OCI-LY7 (cell line): ENCODE data around the gene TAB2. TPM values are rescaled to one million over a fixed set of nuclear protein-coding genes. Genes with fewer than 3 reads are reported as not detected.

ENCODE experiments used
- BruUV-seq: library from RNA; stranded (reverse); fragments of 400-500 nt; replicated peaks from 2 replicates; lab custom pipeline; 2021; lab: Mats Ljungman, UMichigan
- CTCF ChIA-PET: fragments of 300-600 bp; sonication (Branson Sonifier 250); formaldehyde crosslinking; loops from one replicate; lab custom pipeline; 2022; ENCODE audit warnings: antibody characterized with exemption; ENCODE audit not compliant: unreplicated experiment; lab: Charles Lee
- POLR2A ChIA-PET: fragments of 300-600 bp; sonication (Branson Sonifier 250); formaldehyde crosslinking; loops from one replicate; lab custom pipeline; 2022; ENCODE audit warnings: antibody characterized with exemption; lab: Charles Lee
- DNase-seq: peaks from one replicate; pipeline ENCODE4 v3.0.0-alpha.2; 2015; ENCODE audit warnings: low spot score
- H2AFZ ChIP-seq: fragments of 200-600 bp; sonication (generic), shearing (Covaris generic); 2 replicates; pipeline ENCODE4 v1.6.1; 2014; ENCODE audit warnings: mild to moderate bottlenecking, antibody characterized with exemption, low read length, moderate library complexity
- H3K27ac ChIP-seq: fragments of 200-600 bp; sonication (generic); 2 replicates; pipeline ENCODE4 v1.5.1; 2014; ENCODE audit warnings: mixed run types, low read depth, mild to moderate bottlenecking, moderate library complexity, low read length, inconsistent platforms; ENCODE audit not compliant: poor library complexity, severe bottlenecking
- H3K36me3 ChIP-seq: fragments of 200-600 bp; sonication (generic); 2 replicates; pipeline ENCODE4 v1.6.1; 2014; ENCODE audit warnings: mild to moderate bottlenecking, antibody characterized with exemption, low read length, moderate library complexity, mixed read lengths; ENCODE audit not compliant: insufficient read depth
- H3K4me1 ChIP-seq: fragments of 200-600 bp; sonication (generic); 2 replicates; pipeline ENCODE4 v1.5.1; 2014; ENCODE audit warnings: mild to moderate bottlenecking, low read length; ENCODE audit not compliant: insufficient read depth, poor library complexity, severe bottlenecking
- H3K4me2 ChIP-seq: fragments of 200-600 bp; sonication (generic); 2 replicates; pipeline ENCODE4 v1.6.1; 2014; ENCODE audit warnings: mild to moderate bottlenecking, low read length
- H3K4me3 ChIP-seq: fragments of 200-600 bp; sonication (generic); 2 replicates; pipeline ENCODE4 v1.5.1; 2014; ENCODE audit warnings: mild to moderate bottlenecking, low read depth, low read length; ENCODE audit not compliant: poor library complexity, severe bottlenecking
- H3K79me2 ChIP-seq: fragments of 200-600 bp; sonication (generic); 2 replicates; pipeline ENCODE4 v1.6.1; 2016; ENCODE audit warnings: low read depth, mild to moderate bottlenecking, low read length, moderate library complexity, mixed read lengths; ENCODE audit not compliant: insufficient read depth
- H3K9me2 ChIP-seq: fragments of 200-600 bp; sonication (generic); 2 replicates; pipeline ENCODE4 v1.6.1; 2016; ENCODE audit warnings: mild to moderate bottlenecking, low read length, mixed read lengths; ENCODE audit not compliant: insufficient read depth
- H3K9me3 ChIP-seq: fragments of 200-600 bp; sonication (generic); 2 replicates; pipeline ENCODE4 v1.6.1; 2014; ENCODE audit warnings: mild to moderate bottlenecking, mixed run types, low read length, mixed read lengths
- H4K20me1 ChIP-seq: fragments of 200-600 bp; sonication (generic); 2 replicates; pipeline ENCODE4 v1.6.1; 2014; ENCODE audit warnings: mild to moderate bottlenecking, antibody characterized with exemption, low read length, moderate library complexity, mixed read lengths; ENCODE audit not compliant: insufficient read depth
- EZH2phosphoT487 ChIP-seq: fragments of 200-600 bp; sonication (generic); IDR thresholded peaks from 2 replicates; pipeline ENCODE4 v1.6.1; 2018; ENCODE audit warnings: low read depth, borderline replicate concordance, mild to moderate bottlenecking, mixed run types, antibody characterized with exemption, low read length, moderate library complexity, mixed read lengths
- intact Hi-C: fragments of 100-400 bp; cut with micrococcal nuclease; formaldehyde crosslinking; loops from one replicate; pipeline ENCODE4 v1.10.0; 2022; ENCODE audit not compliant: unreplicated experiment
- total RNA-seq, 2 experiments: library from RNA; depleted of rRNA in 1 of 2; stranded (reverse); fragments of >200 nt in 1 of 2; shearing (Covaris generic) in 1 of 2; gene quantifications; 2 replicates each; pipeline ENCODE4 v1.2.3, GENCODE V29; 2014 to 2022
- TF ChIP-seq, protein P1 (sequence below): fragments of 200-600 bp; sonication (generic); conservative IDR thresholded peaks from 2 replicates; pipeline ENCODE4 v1.5.1; 2014; ENCODE audit warnings: mild to moderate bottlenecking, antibody characterized with exemption, low read length, moderate library complexity, mixed read lengths

The TAB2 gene
- total RNA-seq, 2 experiments from 2014 or later: 17.3 to 35.8 TPM

GRCh38 chr6:149393002-149393679 lies 75.6 kb downstream of the TAB2 start:
- peaks cover 64% of the 10 kb centered on the region for H3K36me3 ChIP-seq
- H3K79me2 ChIP-seq: no peaks in the 10 kb centered on the region
- H3K4me1 ChIP-seq: no peaks in the 10 kb centered on the region
- no peaks in the 10 kb centered on the region for H3K9me2 ChIP-seq
- no peak overlapping the region for H3K4me3 ChIP-seq
- no peak for DNase-seq
- H2AFZ ChIP-seq: no peak overlapping the region
- H3K27ac ChIP-seq: no peak overlapping the region
- intact Hi-C loops: no loop called here
- no peak overlapping the region for H3K4me2 ChIP-seq
- H4K20me1 ChIP-seq: no peaks in the 10 kb centered on the region
- CTCF ChIA-PET: no interaction called here
- TF ChIP-seq EZH2phosphoT487: no peak
- TF ChIP-seq, protein P1, sequence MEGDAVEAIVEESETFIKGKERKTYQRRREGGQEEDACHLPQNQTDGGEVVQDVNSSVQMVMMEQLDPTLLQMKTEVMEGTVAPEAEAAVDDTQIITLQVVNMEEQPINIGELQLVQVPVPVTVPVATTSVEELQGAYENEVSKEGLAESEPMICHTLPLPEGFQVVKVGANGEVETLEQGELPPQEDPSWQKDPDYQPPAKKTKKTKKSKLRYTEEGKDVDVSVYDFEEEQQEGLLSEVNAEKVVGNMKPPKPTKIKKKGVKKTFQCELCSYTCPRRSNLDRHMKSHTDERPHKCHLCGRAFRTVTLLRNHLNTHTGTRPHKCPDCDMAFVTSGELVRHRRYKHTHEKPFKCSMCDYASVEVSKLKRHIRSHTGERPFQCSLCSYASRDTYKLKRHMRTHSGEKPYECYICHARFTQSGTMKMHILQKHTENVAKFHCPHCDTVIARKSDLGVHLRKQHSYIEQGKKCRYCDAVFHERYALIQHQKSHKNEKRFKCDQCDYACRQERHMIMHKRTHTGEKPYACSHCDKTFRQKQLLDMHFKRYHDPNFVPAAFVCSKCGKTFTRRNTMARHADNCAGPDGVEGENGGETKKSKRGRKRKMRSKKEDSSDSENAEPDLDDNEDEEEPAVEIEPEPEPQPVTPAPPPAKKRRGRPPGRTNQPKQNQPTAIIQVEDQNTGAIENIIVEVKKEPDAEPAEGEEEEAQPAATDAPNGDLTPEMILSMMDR: no peak
- H3K9me3 ChIP-seq: no peaks in the 10 kb centered on the region; the same call in 1 of the 2 replicates
- POLR2A ChIA-PET: interaction anchor here (1.1 kb wide), 1 partner anchor 147 kb away, joined by 4 read pairs; no protein-coding TSS in a partner anchor
- BruUV-seq: no TSS peak

DNA sequence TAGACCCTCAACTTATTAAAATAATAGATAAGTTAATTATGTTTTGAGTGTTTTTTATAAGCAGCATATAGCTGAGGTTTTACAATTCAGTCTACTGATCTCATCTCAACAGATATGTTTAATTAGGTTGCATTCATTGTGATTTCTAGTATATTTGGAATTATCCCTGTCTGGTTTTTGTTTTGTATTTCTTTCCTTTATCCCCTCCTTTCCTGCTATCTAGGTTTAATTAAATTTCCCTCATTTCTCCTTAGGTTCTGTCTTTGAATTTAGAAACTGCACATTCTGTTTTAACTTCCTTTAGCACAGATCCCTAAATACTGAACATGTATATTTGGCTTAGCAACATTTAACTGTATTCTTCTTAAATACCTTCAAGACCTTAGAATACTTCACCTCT lies 77.7 kb downstream of the TAB2 start:
- no peak overlapping the region for H3K4me3 ChIP-seq
- no peak for DNase-seq
- no peak overlapping the region for H2AFZ ChIP-seq
- no peaks in the 10 kb centered on the region; the same call in 1 of the 2 replicates for H3K9me3 ChIP-seq
- peaks cover 71% of the 10 kb centered on the region for H3K36me3 ChIP-seq
- TF ChIP-seq, protein P1: no peak
- no peak for TF ChIP-seq EZH2phosphoT487
- H4K20me1 ChIP-seq: no peaks in the 10 kb centered on the region
- H3K9me2 ChIP-seq: no peaks in the 10 kb centered on the region
- no peaks in the 10 kb centered on the region for H3K4me1 ChIP-seq
- BruUV-seq: no TSS peak
- H3K4me2 ChIP-seq: no peak overlapping the region
- intact Hi-C loops: no loop called here
- ChIA-PET CTCF (no interaction called here), POLR2A (no interaction called here)
- no peaks in the 10 kb centered on the region for H3K79me2 ChIP-seq
- no peak overlapping the region for H3K27ac ChIP-seq

DNA sequence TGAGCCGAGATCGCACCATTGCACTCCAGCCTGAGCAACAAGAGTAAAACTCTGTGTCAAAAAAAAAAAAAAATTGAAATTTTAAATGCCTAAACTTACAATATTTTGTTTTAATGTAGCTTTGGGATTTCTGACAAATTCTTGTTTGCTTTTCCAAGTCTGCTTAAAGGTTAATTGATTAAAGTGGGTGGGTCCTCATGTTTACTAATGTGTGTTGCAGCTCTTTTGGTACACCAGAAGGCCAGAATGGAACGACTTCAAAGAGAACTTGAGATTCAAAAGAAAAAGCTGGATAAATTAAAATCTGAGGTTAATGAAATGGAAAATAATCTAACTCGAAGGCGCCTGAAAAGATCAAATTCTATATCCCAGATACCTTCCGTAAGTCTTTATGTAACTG lies 79.9 kb downstream of the TAB2 start:
- Histone ChIP-seq H3K4me3 (no peak overlapping the region), H3K36me3 (peaks cover 80% of the 10 kb centered on the region), H3K9me2 (no peaks in the 10 kb centered on the region), H3K4me2 (no peak overlapping the region), H4K20me1 (no peaks in the 10 kb centered on the region), H3K9me3 (no peaks in the 10 kb centered on the region; the same call in 1 of the 2 replicates), H3K27ac (no peak overlapping the region), H2AFZ (no peak overlapping the region), H3K4me1 (no peaks in the 10 kb centered on the region), H3K79me2 (no peaks in the 10 kb centered on the region)
- CTCF ChIA-PET: no interaction called here
- no TSS peak for BruUV-seq
- TF ChIP-seq, protein P1: no peak
- TF ChIP-seq EZH2phosphoT487: no peak
- DNase-seq: no peak
- POLR2A ChIA-PET: interaction anchor here (0.7 to 1.7 kb wide), 6 partner anchors 8 to 53 kb away, joined by 3 to 6 read pairs (median 4); no protein-coding TSS in a partner anchor
- intact Hi-C loops: no loop called here
